Testis (tissue), 2 donors: Measurements from ENCODE around the gene ZFPM1.

ENCODE experiments used
- POLR2A ChIP-seq: fragments of 450-650 bp; IDR thresholded peaks from one replicate; pipeline ENCODE4 v1.6.1; 2017; ENCODE audit warnings: antibody characterized with exemption, mild to moderate bottlenecking, moderate library complexity
- TF ChIP-seq, protein P1 (sequence below), 3 experiments: fragments of 450-650 bp in 2 of 3; fragments of 200-600 bp in 1 of 3; sonication (generic) in 1 of 3; IDR thresholded peaks; one replicate each; pipeline ENCODE4 v1.5.1; 2016 to 2019; ENCODE audit warnings: antibody characterized with exemption in 3 of 3, mild to moderate bottlenecking in 2 of 3, moderate library complexity in 1 of 3

GRCh38 chr16:88580371-88580770 is 127.3 kb downstream of the ZFPM1 start:
- TF ChIP-seq, protein P1, sequence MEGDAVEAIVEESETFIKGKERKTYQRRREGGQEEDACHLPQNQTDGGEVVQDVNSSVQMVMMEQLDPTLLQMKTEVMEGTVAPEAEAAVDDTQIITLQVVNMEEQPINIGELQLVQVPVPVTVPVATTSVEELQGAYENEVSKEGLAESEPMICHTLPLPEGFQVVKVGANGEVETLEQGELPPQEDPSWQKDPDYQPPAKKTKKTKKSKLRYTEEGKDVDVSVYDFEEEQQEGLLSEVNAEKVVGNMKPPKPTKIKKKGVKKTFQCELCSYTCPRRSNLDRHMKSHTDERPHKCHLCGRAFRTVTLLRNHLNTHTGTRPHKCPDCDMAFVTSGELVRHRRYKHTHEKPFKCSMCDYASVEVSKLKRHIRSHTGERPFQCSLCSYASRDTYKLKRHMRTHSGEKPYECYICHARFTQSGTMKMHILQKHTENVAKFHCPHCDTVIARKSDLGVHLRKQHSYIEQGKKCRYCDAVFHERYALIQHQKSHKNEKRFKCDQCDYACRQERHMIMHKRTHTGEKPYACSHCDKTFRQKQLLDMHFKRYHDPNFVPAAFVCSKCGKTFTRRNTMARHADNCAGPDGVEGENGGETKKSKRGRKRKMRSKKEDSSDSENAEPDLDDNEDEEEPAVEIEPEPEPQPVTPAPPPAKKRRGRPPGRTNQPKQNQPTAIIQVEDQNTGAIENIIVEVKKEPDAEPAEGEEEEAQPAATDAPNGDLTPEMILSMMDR (IDR thresholded peaks at IDR 0.05): no peak
- TF ChIP-seq POLR2A: no peak
